HepG2 (cell line): ENCODE measurements around the gene CRYBA2. TPM values are rescaled to one million over a fixed set of nuclear protein-coding genes. Genes with fewer than 3 reads are reported as not detected.

Source experiments
- ATAC-seq: fragments of 200-7000 bp; cut with Tn5 transposase; 3 replicates; pipeline ENCODE4 v1.9.1; 2020; ENCODE audit warnings: mild to moderate bottlenecking, moderate library complexity
- BruUV-seq: library from RNA; stranded (reverse); fragments of 400-500 nt; replicated peaks from 2 replicates; lab custom pipeline; 2021; lab: Mats Ljungman, UMichigan
- CTCF ChIA-PET: fragments of 300-600 bp; formaldehyde crosslinking; extraction: SDS; loops from one replicate; lab custom pipeline; 2021; ENCODE audit warnings: low total read pairs, inconsistent platforms, low intra/inter-chr PET ratio; lab: Yijun Ruan, JAX
- POLR2A ChIA-PET: fragments of 350-600 bp; sonication (Branson Sonifier 250); formaldehyde crosslinking; loops from one replicate; lab custom pipeline; 2020; ENCODE audit warnings: antibody characterized with exemption, inconsistent platforms; lab: Yijun Ruan, JAX
- DNase-seq: peaks from one replicate; pipeline ENCODE4 v3.0.0-alpha.2; 2015; ENCODE audit warnings: low spot score
- FAIRE-seq: peaks from 3 replicates; lab custom pipeline; 2011; peaks lifted over from hg19 to GRCh38; lab: Jason Lieb, UNC
- H2AFZ ChIP-seq: one replicate; pipeline ENCODE4 v1.6.1; 2011; ENCODE audit warnings: low read length, inconsistent platforms
- H3K27ac ChIP-seq: fragments of 300-600 bp; 3 replicates; pipeline ENCODE4 v1.8.0; 2011; ENCODE audit warnings: mixed run types, mild to moderate bottlenecking, mixed read lengths, low read length, inconsistent platforms; ENCODE audit not compliant: insufficient read depth; ENCODE audit errors: extremely low read length
- H3K27me3 ChIP-seq, 2 experiments: fragments of 200-600 bp in 1 of 2; 2 replicates in 1 of 2; 3 replicates in 1 of 2; pipeline versions ENCODE4 v1.6.0 to v1.8.0; 2011; ENCODE audit warnings: low read length in 2 of 2, mild to moderate bottlenecking in 2 of 2, moderate library complexity in 2 of 2, inconsistent platforms in 1 of 2; ENCODE audit not compliant: insufficient read depth in 2 of 2, control insufficient read depth in 1 of 2
- H3K36me3 ChIP-seq, 2 experiments: fragments of 200-600 bp in 1 of 2; replicated peaks in 1 of 2; 2 replicates in 1 of 2; 3 replicates in 1 of 2; pipeline versions ENCODE4 v1.5.1 to v1.8.0; 2011; ENCODE audit warnings: low read length in 2 of 2, inconsistent platforms in 1 of 2; ENCODE audit not compliant: insufficient read depth in 2 of 2, control insufficient read depth in 1 of 2
- H3K4me1 ChIP-seq: 2 replicates; pipeline ENCODE4 v1.5.1; 2012; ENCODE audit warnings: low read length, inconsistent platforms; ENCODE audit not compliant: insufficient read depth
- H3K4me2 ChIP-seq: 2 replicates; pipeline ENCODE4 v1.6.0; 2011; ENCODE audit warnings: low read depth, low read length, inconsistent platforms
- H3K4me3 ChIP-seq, 3 experiments: fragments of 200-600 bp in 1 of 3; sonication (generic), shearing (Covaris generic) in 1 of 3; replicated peaks in 1 of 3; 2 replicates each; pipeline ENCODE4 v1.5.1; 2011 to 2016; ENCODE audit warnings: low read length in 3 of 3, inconsistent platforms in 2 of 3, low read depth in 2 of 3, mild to moderate bottlenecking in 2 of 3, control low read depth in 1 of 3, mixed read lengths in 1 of 3; ENCODE audit not compliant: insufficient read depth in 1 of 3
- H3K79me2 ChIP-seq: one replicate; pipeline ENCODE4 v1.6.1; 2011; ENCODE audit warnings: low read length, inconsistent platforms; ENCODE audit not compliant: insufficient read depth
- H3K9ac ChIP-seq: 2 replicates; pipeline ENCODE4 v1.6.0; 2011; ENCODE audit warnings: mild to moderate bottlenecking, low read depth, low read length, inconsistent platforms; ENCODE audit not compliant: insufficient read depth
- H3K9me3 ChIP-seq: 2 replicates; pipeline ENCODE4 v1.5.1; 2012; ENCODE audit warnings: mild to moderate bottlenecking, low read length
- H4K20me1 ChIP-seq: 2 replicates; pipeline ENCODE4 v1.6.0; 2011; ENCODE audit warnings: inconsistent platforms, mild to moderate bottlenecking, low read length, moderate library complexity; ENCODE audit not compliant: insufficient read depth
- AGO1 ChIP-seq: fragments of 200-400 bp; formaldehyde crosslinking; IDR thresholded peaks from 2 replicates; pipeline ENCODE4 v1.6.1; 2017; ENCODE audit warnings: mild to moderate bottlenecking, low read depth, low read length, moderate library complexity; ENCODE audit not compliant: poor library complexity, severe bottlenecking
- DNMT1 ChIP-seq: sonication (generic); formaldehyde crosslinking; IDR thresholded peaks from 2 replicates; pipeline ENCODE4 v1.5.1; 2020; ENCODE audit warnings: mild to moderate bottlenecking, missing genetic modification reagents
- MED1 ChIP-seq: sonication (generic); formaldehyde crosslinking; IDR thresholded peaks from 2 replicates; pipeline ENCODE4 v1.4.0; 2020; ENCODE audit warnings: missing genetic modification reagents
- NBN ChIP-seq: fragments of 450-650 bp; conservative IDR thresholded peaks from 2 replicates; pipeline ENCODE4 v1.6.1; 2017
- RARG ChIP-seq: sonication (generic); formaldehyde crosslinking; IDR thresholded peaks from 2 replicates; pipeline ENCODE4 v1.4.0; 2020; ENCODE audit warnings: low read depth, mild to moderate bottlenecking, missing genetic modification reagents
- RFXAP ChIP-seq: sonication (generic); formaldehyde crosslinking; IDR thresholded peaks from 2 replicates; pipeline ENCODE4 v1.4.0; 2020; ENCODE audit warnings: missing genetic modification reagents, borderline replicate concordance
- ZNF546 ChIP-seq: sonication (generic); formaldehyde crosslinking; conservative IDR thresholded peaks from 2 replicates; pipeline ENCODE4 v1.8.1; 2023; ENCODE audit warnings: mild to moderate bottlenecking, missing genetic modification reagents
- WGBS: methylation state at CpG from one replicate; pipeline ENCODE4 v1.1.6; 2017; ENCODE audit warnings: low lambda C conversion rate; 5-methylcytosine and 5-hydroxymethylcytosine counted together
- in situ Hi-C: cut with HindIII; loops from 2 replicates; pipeline ENCODE4 v1.10.0; 2017; ENCODE audit warnings: low pct_unique_long_range_greater_than_20kb; ENCODE audit not compliant: extremely low pct_ligation_motif_present
- intact Hi-C: fragments of 100-400 bp; cut with micrococcal nuclease; formaldehyde crosslinking; loops from one replicate; pipeline ENCODE4 v1.10.0; 2022; ENCODE audit not compliant: unreplicated experiment
- polyA plus RNA-seq, 8 experiments: library from polyadenylated mRNA; depleted of rRNA in 3 of 8; stranded (reverse) in 7 of 8; unstranded in 1 of 8; fragments of >200 nt; fragmentation: Illumina TruSeq in 4 of 8; extraction: Trizol in 4 of 8; gene quantifications; 2 replicates each; pipeline versions ENCODE4 v1.2.1 to v1.2.3, GENCODE V29; 2011 to 2016; ENCODE audit warnings: low read depth in 4 of 8, missing spikeins in 1 of 8, mixed read lengths in 1 of 8; ENCODE audit not compliant: insufficient read depth in 1 of 8
- total RNA-seq, 5 experiments: library from RNA; depleted of rRNA; stranded (reverse); fragments of >200 nt; fragmentation: Illumina TruSeq; extraction: Trizol; gene quantifications; 2 replicates each; pipeline ENCODE4 v1.2.3, GENCODE V29; 2016; ENCODE audit warnings: low read depth in 1 of 5
- TF ChIP-seq, protein P1 (sequence below): sonication (generic); formaldehyde crosslinking; IDR thresholded peaks from 2 replicates; pipeline ENCODE4 v1.4.0; 2020; ENCODE audit warnings: missing genetic modification reagents
- TF ChIP-seq, protein P2 (sequence below): sonication (generic); formaldehyde crosslinking; IDR thresholded peaks from 2 replicates; pipeline ENCODE4 v1.8.0; 2022; ENCODE audit warnings: missing genetic modification reagents, mild to moderate bottlenecking, borderline replicate concordance

Gene CRYBA2
- total and polyA plus RNA-seq, 2 of the 13 experiments (the other 11 are each of a cell fraction or from before 2014, with no cell fraction given) = not detected

DNA sequence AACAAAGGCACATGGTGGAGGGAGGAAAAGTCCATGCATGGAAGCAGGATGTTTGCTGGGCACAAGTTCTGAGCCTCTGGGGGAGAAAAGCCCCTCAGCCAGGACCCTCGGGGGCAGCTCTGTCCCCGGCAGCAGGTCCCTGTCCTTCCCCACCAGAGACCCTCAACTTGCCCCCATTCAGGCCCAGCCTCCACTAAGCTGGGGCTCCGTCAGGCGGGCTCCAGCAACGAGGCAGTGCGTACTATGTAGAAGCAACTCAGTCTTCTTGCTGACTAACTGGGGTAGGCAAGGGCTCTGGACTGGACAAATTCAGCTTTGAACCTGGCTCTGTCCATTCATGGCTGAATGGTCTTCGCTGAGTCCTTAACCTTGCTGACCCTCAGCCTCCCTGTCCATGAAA is 25.1 kb upstream of the CRYBA2 start:
- H3K36me3 ChIP-seq = no peaks in the 10 kb centered on the region
- H3K4me2 ChIP-seq = no peak overlapping the region
- ATAC-seq = no peak
- no peak overlapping the region for H3K4me3 ChIP-seq
- POLR2A ChIA-PET = no interaction called here
- intact Hi-C loops (no loop called here), in situ Hi-C loops (no loop called here)
- no peaks in the 10 kb centered on the region for H3K4me1 ChIP-seq
- CTCF ChIA-PET = no interaction called here
- H3K27ac ChIP-seq = no peak overlapping the region
- WGBS = 29% methylated on average over 5 of the region's 7 CpGs
- BruUV-seq = no TSS peak
- peaks cover 40 to 90% of the 10 kb centered on the region in 2 experiments for H3K27me3 ChIP-seq
- FAIRE-seq = no peak
- no peak overlapping the region for H2AFZ ChIP-seq
- H3K9me3 ChIP-seq = no peaks in the 10 kb centered on the region
- no peak for DNase-seq
- peaks cover 9% of the 10 kb centered on the region; the same call in 1 of the 2 replicates for H4K20me1 ChIP-seq
- H3K79me2 ChIP-seq = no peaks in the 10 kb centered on the region
- no peak overlapping the region for H3K9ac ChIP-seq
- TF ChIP-seq AGO1 (no peak), RFXAP (CRISPR knock-in tag) (no peak), ZNF546 (CRISPR knock-in tag) (no peak), DNMT1 (no peak), NBN (no peak), MED1 (CRISPR knock-in tag) (no peak), RARG (CRISPR knock-in tag) (no peak)
- TF ChIP-seq, protein P1, sequence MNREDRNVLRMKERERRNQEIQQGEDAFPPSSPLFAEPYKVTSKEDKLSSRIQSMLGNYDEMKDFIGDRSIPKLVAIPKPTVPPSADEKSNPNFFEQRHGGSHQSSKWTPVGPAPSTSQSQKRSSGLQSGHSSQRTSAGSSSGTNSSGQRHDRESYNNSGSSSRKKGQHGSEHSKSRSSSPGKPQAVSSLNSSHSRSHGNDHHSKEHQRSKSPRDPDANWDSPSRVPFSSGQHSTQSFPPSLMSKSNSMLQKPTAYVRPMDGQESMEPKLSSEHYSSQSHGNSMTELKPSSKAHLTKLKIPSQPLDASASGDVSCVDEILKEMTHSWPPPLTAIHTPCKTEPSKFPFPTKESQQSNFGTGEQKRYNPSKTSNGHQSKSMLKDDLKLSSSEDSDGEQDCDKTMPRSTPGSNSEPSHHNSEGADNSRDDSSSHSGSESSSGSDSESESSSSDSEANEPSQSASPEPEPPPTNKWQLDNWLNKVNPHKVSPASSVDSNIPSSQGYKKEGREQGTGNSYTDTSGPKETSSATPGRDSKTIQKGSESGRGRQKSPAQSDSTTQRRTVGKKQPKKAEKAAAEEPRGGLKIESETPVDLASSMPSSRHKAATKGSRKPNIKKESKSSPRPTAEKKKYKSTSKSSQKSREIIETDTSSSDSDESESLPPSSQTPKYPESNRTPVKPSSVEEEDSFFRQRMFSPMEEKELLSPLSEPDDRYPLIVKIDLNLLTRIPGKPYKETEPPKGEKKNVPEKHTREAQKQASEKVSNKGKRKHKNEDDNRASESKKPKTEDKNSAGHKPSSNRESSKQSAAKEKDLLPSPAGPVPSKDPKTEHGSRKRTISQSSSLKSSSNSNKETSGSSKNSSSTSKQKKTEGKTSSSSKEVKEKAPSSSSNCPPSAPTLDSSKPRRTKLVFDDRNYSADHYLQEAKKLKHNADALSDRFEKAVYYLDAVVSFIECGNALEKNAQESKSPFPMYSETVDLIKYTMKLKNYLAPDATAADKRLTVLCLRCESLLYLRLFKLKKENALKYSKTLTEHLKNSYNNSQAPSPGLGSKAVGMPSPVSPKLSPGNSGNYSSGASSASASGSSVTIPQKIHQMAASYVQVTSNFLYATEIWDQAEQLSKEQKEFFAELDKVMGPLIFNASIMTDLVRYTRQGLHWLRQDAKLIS (CRISPR knock-in tag) = no peak
- TF ChIP-seq, protein P2, sequence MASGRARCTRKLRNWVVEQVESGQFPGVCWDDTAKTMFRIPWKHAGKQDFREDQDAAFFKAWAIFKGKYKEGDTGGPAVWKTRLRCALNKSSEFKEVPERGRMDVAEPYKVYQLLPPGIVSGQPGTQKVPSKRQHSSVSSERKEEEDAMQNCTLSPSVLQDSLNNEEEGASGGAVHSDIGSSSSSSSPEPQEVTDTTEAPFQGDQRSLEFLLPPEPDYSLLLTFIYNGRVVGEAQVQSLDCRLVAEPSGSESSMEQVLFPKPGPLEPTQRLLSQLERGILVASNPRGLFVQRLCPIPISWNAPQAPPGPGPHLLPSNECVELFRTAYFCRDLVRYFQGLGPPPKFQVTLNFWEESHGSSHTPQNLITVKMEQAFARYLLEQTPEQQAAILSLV = no peak
